Stimulated activated CD4-positive, alpha-beta T cell treated with anti-CD3 and anti-CD28 coated beads, TNF-alpha, amount 100 ng/mL, for 24 hours (primary cell): ENCODE data around the gene HELZ2.
A peak's percentile ranks its signal among the peaks of the same experiment; 100 is the strongest.
"Not testable (repeated sequence)": the region's sequence is repeated elsewhere in the genome, so short reads cannot be mapped to it uniquely, and the experiment has no call there.

Experiments
- DNase-seq, 3 experiments: peaks; one replicate each; pipeline ENCODE4 v3.0.0-alpha.2; 2020; ENCODE audit warnings: low read depth in 3 of 3

Gene HELZ2

DNA sequence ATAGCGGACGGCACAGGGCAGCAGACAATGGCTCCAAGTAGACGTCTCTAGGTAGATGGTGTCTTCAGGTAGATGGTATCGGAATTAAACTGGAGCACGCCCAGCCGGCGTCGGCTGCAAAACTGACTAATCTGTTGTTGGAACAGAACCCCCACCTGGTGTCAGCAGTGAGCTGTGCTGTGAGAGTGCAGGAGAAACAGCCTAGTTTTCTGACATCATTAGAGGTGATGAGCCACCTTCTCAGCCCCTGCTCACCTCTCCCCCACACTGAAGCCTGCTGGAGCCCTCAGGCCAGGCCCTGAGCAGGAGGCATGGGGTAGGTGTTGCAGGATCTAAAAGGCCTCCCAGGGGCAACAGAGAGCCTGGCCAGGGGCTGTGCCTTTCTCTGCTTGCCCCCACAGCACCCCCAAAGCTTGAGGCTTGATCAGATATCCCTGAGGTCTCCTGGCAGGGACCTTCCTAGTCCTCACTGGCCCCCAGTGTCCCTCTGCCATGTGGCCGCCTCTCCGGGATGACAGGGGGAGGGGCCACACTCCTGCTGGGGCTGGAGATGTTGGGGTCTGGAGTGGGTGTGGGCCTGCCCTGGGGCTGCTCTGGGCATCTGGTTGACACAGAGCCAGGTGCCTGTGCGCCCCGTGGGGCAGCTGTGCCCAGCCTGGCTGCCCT is 6.9 kb upstream of the HELZ2 start:
- DNase-seq: peak; percentile 27 to 60 (median 36)

DNA sequence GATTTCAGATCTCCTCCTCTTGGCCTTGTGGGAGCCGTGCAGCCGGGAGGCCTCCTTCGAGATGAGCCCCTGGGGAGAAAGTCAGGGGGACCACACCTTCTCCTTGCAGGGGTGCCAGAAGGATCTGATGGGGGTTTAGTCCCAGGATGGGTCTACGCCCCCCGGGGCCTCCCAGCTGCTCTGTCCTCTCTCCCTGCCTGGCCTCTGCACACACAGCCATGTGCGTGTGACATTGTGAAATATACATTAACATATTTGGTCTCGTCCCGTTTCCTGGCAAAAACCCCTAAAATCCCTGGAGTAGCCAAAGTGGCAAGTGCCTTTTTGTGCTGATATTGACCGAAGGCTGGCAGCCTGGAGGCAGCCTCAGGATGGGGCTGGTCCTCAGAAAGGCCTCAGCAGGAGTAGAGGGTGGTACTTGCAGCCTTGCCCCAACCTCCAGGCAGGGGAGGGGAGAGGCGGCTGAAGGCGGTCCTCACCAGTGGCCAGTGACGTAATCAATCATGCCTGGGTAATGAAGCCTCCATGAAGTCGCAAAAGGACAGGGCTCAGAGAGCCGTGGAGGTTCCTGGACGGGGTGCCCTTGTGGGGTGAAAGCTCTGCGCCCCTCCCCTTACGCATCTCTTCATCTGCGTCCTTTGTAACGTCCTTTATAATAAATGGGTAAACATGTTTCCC is 5.1 kb upstream of the HELZ2 start:
- no peak for DNase-seq

- DNase-seq: no peak
Measured at GRCh38 chr20:63578224-63579016, 4.4 kb upstream of the HELZ2 start.

GRCh38 chr20:63577317-63577894 is 3.4 kb upstream of the HELZ2 start:
- no peak for DNase-seq

- no peak for DNase-seq
Measured at GRCh38 chr20:63576311-63576710, 2.3 kb upstream of the HELZ2 start.

DNA sequence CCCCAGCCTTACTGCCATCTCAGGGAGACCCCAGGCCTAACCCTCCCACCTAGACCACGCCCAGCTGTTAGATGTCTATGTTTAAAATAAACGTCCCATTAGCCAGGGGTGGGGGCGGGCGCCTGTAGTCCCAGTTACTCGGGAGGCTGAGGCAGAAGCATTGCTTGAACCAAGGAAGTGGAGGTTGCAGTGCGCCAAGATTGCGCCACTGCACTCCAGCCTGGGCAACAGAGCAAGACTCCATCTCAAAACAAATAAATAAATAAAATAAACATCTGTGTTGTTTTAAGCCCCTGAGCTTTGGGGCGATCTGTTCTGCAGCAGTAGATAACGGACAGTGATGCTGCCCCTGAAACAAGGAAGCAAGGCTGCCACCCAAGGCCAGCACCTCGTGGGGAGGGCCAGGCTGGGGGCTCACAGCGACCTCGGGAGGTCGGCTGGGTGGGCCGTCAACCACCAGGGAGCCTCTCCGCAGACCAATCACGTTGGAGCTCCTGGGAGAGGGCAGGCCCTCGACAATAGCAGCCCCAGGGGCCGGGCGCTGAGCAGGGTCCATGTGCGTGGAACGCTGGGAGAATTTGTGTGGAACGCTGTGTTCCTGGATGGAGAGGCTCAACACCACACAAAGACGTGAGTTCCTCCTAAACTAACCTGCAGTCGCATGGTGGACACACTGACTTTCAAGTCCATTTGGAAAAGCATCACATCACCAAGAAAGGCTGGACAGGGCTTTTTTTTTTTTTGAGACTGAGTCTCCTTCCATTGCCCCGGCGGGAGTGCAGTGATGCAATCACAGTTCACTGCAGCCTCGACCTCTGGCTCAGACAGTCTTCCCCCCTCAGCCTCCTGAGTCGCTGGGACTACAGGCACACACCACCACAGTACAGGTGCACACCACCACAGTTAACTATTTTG is 1.0 kb upstream of the HELZ2 start:
- DNase-seq: no peak

- no peak for DNase-seq
Measured at GRCh38 chr20:63573647-63574131, 350 bp downstream of the HELZ2 start.

GRCh38 chr20:63572788-63573646 is 1.0 kb downstream of the HELZ2 start:
- DNase-seq: no peak

GRCh38 chr20:63572071-63572787 is 1.8 kb downstream of the HELZ2 start:
- no peak for DNase-seq

GRCh38 chr20:63571087-63571478 is 3.0 kb downstream of the HELZ2 start:
- not testable (repeated sequence) for DNase-seq

DNA sequence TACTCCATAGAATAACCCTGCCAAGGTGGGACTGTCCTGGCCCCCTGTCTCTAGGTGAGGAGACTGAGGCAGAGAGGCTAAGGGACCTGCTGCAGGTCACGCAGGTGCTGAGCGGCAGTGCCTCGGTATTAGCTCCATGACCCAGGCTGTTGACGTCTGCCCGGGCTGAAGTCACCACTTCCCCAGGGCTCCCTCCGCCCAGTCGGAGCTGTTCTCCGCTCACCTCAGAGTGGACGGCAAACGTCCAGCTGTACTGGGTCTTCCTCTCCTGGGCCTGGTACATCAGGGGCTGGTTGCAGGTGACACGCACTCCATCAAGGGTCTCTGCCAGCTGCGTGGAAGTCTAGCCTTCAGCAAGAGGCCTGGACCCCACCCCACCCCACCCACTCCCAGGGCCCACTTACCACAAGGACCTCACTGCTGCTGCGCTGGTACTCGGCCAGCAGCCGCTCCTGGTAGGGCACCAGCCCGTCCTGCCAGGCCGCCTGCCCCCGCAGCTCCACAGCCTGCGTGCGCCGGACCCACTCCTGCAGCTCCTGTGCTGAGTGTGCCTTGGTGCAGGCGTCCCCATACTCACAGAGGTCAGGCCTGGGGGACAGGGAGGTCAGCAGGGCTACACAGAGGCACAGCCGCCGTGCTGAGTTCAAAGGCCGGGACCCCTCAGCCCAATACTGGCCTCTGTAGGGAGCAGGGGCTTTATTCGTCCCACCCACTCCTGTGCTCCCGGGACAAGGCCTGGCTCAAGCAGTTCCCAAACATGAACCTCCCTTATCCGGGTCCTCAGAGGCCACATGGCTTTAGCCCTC is 3.6 kb downstream of the HELZ2 start:
- DNase-seq: no peak

DNA sequence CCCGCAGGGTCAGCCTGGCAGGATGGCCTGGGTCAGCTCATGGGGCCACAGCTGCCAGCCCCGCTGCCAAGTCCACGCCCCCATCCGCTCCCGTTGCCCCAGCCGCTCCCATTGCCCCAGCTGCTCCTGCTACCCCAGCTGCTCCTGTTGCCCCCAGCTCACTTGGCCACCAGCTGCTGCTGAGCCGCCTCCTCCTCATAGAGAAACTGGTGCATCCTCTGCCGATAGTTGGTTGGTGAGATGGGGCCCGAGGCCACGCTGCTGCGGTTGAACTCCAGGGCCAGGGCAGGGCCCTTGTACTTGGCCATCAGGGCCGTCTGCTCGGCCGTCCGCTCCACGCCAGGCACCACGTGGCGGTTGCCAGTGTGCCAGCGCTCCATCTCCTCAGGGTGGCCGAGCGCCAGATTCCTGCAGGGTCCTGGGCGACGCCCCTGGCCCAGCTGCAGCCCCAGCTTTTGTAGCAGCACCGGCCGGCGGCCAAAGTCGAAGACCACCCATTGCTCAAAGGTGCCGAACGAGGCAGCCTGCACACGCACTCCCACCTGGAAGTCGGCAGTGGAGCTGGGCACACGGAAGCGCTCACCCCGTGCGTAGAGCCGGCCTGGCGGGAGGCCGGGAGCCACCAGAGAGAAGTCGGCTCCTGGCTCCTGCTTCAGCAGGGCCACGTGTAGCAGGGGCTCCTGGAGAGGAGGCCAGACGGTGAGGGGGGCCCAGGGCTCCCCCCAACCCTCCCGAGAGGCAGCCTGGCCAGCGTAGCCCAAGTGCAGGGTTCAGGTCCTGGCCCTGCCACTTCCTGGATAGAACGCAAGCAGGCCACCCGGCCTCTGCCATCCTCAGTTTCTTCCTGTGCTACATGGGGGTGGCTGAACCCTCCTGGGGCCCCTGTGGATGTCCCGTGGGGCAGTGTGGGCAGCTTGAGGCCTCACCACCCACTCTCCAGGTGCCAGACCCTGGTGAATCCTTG is 4.8 kb downstream of the HELZ2 start:
- DNase-seq: no peak

DNA sequence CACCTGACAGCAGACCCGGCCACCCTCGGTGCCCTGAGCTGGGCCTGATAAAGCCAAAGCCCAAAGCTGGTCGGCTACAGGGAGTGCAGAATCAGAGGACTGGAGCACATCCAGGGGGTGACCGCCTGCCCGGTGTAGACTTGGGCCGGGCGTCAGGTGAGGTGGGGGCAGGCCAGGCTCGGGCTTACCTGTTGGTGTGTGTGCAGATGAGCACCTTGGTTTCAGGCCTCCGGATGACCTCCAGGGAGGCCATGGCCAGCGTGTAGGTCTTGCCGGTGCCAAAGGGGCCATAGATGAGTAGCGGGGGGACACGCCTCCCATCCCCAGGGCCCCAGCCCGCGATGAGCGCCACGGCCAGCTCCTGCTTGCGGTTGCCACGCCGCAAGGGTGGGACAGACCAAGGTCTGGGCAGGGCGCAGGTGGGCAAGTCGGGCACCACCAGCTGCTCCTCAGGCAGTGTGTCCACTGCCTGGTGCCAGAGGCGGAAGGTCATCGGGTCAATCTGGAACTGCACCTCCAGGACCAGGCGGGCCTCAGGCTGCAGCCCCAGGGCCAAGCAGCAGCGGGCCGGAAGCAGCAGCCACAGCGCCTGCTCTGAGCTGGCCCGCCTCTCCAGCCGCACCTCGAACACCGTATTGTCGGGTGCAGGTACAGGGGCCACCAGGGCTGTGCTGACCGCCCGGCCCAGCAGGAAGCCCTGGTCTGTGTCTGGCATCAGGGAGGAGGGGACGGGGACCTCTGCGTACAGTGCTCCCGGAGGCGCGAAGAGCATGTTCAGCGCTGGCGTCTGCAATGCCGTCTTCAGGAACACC is 5.7 kb downstream of the HELZ2 start:
- no peak for DNase-seq

DNA sequence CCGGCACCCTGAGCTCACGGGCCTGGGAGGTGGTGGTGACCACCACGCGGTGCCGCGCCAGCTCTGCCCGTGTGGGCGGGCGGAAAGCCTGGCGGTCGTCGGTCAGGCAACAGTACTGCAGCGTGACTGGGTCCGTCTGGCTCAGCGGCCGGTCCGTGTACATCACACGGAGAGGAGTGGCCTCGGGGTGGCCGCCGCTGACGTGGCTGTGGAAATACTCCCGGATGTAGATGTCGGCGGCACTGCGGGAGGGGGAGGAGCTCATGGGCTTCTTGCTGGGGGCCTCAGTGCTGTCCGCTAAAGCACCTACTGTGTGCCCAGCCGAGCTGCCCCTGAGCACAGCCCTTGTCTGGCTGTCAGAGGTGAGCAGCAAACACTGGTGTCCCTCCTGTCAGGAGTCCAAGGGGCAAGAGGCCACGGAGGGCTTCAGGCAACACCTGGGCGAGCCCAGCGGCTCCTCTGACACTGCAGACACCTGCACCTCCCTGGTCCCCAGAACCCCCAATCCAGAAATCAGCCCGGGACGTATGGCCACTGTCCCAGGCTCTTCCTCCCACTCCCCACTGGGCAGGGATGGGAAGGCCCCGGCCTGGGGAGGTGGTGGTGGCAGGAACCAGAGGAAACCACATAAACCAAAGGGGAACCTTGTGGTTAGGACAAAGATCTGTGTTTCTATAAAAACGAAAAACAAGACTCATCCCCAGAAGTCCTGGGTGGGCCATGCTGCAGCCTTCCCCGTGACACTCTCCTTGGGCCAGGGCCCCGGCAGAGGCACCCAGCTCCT is 6.5 kb downstream of the HELZ2 start:
- DNase-seq: peak in 1 of 3 experiments; percentile 51

GRCh38 chr20:63567136-63567385 is 7.0 kb downstream of the HELZ2 start:
- DNase-seq: no peak
